AG10803 (cell line): ENCODE results near the gene LPAR6.

Source experiments
- DNase-seq: peaks from one replicate; pipeline ENCODE4 v3.0.0; 2010; ENCODE audit warnings: low read depth
- H3K4me3 ChIP-seq: 2 replicates; pipeline ENCODE4 v1.5.1; 2011; ENCODE audit warnings: mild to moderate bottlenecking, low read length, control low read depth
- TF ChIP-seq, protein P1 (sequence below): conservative IDR thresholded peaks from 2 replicates; pipeline ENCODE4 v1.5.1; 2011; ENCODE audit warnings: mild to moderate bottlenecking, low read length, control low read depth, inconsistent platforms

LPAR6 gene

DNA sequence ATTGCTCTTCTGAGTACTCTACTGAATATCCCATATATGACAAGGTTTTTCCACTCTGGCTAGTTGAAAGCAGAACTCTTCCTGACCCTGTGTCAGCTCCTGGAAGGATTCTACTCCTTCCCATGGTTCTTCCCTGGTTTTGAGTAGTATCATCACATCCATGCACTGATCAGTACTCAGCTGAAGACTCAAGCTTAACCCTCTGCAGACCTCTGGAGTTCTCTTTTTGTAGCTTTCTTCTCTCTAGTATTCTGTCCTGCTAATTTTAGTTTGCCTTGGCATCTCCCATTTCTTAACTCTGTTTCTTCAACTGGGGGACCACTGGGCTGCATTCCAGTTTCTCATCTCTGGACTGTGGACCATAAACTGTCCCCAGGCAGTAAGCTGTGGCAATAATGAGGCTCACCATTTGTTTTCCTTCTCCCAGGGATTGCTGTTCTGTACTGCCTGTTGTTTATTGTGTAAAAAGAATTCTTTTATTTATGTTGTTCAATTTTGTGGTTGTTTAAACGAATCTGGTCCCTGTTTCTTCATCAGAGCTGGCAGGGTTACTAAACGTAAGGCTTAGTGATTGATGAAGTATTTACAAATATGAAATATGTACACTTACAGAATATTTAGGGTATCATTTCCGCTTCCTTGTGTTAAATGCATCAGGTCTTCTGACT lies 19.7 kb downstream of the LPAR6 start:
- H3K4me3 ChIP-seq, result no peak overlapping the region
- TF ChIP-seq, protein P1, sequence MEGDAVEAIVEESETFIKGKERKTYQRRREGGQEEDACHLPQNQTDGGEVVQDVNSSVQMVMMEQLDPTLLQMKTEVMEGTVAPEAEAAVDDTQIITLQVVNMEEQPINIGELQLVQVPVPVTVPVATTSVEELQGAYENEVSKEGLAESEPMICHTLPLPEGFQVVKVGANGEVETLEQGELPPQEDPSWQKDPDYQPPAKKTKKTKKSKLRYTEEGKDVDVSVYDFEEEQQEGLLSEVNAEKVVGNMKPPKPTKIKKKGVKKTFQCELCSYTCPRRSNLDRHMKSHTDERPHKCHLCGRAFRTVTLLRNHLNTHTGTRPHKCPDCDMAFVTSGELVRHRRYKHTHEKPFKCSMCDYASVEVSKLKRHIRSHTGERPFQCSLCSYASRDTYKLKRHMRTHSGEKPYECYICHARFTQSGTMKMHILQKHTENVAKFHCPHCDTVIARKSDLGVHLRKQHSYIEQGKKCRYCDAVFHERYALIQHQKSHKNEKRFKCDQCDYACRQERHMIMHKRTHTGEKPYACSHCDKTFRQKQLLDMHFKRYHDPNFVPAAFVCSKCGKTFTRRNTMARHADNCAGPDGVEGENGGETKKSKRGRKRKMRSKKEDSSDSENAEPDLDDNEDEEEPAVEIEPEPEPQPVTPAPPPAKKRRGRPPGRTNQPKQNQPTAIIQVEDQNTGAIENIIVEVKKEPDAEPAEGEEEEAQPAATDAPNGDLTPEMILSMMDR, result no peak
- peak; percentile 48 for DNase-seq

DNA sequence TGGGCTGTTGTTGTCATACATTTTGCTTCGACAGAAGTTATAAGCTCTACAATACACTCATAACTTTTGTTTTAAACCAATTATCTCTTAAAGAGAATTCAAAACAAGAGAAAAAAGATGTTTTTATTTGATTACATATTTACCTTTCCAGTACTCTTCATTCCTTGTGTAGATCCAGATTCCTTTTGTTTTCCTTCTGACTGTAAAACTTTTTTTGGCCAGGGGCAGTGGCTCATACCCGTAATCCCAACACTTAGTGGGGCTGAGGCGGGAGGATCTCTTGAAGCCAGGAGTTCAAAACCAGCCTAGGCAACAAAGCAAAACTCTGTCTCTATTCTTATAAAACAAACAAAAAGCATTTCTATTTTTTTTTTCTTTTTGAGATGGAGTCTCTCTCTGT lies 21.7 kb downstream of the LPAR6 start:
- no peak overlapping the region for H3K4me3 ChIP-seq
- no peak for DNase-seq
- TF ChIP-seq, protein P1, result no peak

DNA sequence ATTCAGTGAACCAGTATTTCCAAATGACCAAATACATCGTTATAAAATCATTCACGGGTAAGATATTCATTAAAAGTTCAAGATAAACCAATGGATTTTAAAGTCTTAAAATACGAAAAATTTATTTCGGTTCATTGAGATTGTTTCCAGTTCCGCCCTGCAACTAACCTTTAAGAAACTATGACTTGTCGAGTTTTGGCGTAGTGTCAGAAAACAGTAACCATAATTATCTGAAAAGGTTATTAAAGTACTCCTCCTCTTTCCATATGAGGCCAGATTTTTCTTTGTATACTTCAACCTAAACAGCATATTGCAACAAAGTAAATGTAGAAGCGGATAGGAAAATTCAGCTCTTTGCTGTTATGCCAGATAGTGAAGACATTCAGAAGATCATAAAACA lies 26.1 kb downstream of the LPAR6 start:
- no peak overlapping the region for H3K4me3 ChIP-seq
- TF ChIP-seq, protein P1, result no peak
- no peak for DNase-seq

DNA sequence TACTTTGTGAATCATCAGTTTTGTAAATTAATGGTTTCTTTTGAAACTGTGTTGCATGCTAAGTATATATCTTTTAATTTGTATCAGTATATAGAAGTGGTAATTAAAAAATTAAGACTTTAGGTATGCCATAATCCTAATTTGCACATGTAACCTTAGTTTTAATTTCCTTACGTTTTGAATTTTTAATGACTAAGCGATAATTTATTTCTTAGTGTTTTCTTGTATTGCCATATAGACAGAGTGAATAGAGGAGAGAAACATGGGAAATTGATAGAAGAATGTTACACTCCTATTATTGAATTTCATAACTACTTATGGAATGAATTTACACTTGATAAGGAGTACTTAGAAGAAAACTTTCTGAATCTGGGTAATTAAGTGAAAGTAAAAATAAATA lies 29.5 kb downstream of the LPAR6 start:
- TF ChIP-seq, protein P1, result no peak
- H3K4me3 ChIP-seq, result no peak overlapping the region
- DNase-seq, result no peak

DNA sequence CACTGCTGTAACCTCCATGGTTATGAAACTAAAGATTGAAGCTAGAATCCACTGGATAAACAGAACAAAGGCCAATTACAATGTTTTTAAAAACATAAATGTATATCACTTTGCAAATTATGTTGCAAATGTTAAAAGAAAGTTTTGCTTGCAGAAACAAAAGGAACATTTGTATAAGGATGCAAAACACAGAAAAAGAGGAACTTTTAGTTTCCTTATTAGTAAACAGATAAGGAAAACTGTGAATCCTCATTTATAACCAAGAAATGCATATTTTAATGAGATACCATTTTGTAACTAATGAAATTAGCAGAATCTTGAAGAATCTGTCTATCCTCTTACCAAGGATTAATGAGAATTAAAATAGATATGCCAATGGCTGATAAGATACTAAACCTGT lies 32.3 kb downstream of the LPAR6 start:
- H3K4me3 ChIP-seq, result no peak overlapping the region
- no peak for DNase-seq
- TF ChIP-seq, protein P1, result no peak

DNA sequence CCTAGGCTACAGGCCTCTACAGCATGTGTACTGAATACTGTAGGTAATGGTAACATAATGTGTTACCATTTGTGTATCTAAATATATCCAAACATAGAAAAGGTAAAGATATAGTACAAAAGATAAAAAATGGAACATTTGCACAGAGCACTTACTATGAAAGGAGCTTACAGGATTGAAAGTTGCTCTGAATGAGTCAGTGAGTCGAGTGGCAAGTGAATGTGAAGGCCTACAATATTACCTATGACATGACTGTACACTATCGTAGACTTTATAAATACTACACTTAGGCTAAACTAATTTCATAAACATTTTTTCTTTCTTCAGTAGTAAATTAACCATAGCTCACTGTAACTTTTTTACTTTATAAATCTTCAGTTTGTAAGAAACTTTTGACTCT lies 35.1 kb downstream of the LPAR6 start:
- H3K4me3 ChIP-seq, result no peak overlapping the region
- TF ChIP-seq, protein P1, result no peak
- no peak for DNase-seq

DNA sequence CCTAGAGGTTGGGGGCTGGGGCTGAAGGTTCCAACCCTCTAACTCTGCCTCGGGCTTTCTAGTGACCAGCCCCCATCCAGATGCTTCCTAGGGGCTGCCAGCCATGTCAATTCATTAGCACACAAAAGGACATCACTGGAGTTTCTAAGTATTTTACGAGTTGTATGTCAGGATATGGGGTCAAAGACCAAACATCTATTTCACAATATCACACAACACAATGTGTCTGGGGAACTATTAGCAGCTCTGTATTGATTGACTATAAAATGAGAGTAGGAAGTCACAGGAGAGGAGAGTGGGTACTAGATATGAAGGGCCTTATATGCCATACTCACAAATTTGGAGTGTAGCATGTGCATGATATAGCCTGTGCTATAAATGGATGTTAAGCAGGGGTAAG lies 42.1 kb downstream of the LPAR6 start:
- no peak overlapping the region for H3K4me3 ChIP-seq
- TF ChIP-seq, protein P1, result no peak
- DNase-seq, result no peak
